Superior temporal gyrus (tissue), 1 donor: ENCODE data around the gene CD101.

Source experiments
- DNase-seq: peaks from one replicate; pipeline ENCODE4 v3.0.0-alpha.2; 2016; ENCODE audit errors: extremely low spot score

CD101 gene

GRCh38 chr1:117015724-117016123, 14.2 kb downstream of the CD101 start:
- no peak for DNase-seq

GRCh38 chr1:117017062-117017461, 15.5 kb downstream of the CD101 start:
- DNase-seq, result peak; percentile 28

DNA sequence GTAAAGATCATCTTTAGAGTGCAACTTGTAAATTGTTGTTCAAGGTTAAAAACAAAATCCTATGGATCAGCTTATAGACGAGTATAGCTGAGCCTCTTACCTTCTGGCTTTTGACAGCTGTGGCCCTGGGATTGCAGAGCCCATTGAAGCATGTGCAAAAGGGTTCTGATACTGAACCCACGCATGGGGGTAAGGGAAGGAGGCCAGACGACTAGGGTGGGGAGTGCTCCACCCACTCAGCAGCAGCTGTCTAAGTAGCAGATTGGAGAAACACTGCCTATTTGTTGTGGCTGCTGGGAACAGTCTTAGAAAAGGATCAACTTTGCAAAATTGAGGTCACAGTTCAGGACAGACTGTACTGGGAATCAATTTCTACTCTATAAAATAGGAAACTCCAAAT, 16.1 kb downstream of the CD101 start:
- peak; percentile 27 for DNase-seq

- peak; percentile 61 for DNase-seq
Observed at GRCh38 chr1:117020526-117021156, 19.1 kb downstream of the CD101 start.

DNA sequence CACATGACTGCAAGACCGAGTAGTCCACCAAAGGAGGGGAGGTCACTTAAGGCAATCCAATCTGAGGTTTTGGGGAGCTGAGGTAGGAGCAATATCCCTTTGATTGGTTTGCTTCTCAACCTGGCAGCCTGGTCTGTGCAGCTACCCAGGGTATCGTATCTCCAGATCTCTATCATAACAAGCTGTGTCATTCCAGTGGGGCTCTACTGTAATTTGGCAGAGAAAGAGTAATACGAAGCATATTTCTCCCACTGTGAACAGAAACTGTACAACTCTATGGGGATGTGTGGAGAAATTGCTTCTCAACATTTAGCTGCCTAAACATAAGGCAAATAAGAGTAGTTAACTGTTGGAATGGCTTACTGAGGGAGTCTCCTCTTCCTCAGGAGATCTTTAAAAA, 20.6 kb downstream of the CD101 start:
- no peak for DNase-seq

GRCh38 chr1:117025568-117025967, 24.0 kb downstream of the CD101 start:
- DNase-seq, result no peak

DNA sequence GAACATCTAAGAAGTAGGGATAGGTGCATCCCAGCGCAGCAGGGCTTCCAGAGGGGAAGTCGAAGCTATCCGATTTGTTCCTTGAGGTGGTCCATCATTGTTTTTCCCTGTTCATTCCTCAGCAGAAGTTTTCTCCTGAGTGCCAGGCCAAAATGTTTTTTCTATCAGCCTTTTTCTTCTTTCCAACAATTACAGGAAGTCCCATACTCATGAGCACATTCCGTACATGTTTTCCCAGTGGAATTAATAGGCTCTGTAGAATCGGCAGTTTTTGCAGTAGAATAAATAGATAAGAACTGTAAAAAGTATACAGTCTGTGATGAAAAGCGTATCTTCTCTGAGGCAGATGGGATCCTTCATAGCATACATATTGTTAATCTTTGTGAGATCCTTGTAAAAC, 24.8 kb downstream of the CD101 start:
- no peak for DNase-seq

DNA sequence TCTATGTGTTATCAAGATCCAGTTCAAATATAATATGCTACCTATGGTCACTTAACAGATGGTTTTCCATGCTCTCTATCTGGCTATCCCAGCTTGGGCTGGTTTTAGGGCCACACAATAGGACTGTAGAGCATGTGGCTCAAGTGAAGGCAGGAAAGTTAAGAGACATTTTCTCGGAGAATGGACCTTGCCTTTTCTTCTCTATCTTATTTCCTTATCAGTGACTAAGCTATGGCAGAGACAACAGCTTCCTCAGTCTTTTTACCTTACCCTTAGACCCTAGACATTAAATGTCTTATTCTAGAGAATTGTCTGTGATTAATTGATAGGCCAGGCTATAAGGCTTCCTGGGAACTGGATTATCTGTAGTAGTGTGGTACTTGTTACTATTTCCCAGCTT, 28.1 kb downstream of the CD101 start:
- no peak for DNase-seq

GRCh38 chr1:117030271-117030877, 28.8 kb downstream of the CD101 start:
- no peak for DNase-seq

GRCh38 chr1:117032266-117032665, 30.7 kb downstream of the CD101 start:
- DNase-seq, result no peak

GRCh38 chr1:117032681-117033539, 31.4 kb downstream of the CD101 start:
- DNase-seq, result peak; percentile 22

DNA sequence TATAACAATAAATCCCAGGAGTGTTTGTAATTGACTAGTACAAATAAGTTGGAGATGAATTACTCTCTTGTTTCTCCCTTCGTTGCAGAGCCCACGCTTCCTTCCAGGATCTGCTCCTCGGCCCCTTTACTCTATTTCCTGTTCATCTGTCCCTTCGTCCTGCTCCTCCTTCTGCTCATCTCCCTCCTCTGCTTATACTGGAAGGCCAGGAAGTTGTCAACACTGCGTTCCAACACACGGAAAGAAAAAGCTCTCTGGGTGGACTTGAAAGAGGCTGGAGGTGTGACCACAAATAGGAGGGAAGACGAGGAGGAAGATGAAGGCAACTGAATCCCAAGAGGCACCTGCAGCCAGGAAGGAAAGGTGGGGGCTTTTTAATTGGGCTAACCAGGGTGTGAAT, 32.2 kb downstream of the CD101 start:
- DNase-seq, result no peak

DNA sequence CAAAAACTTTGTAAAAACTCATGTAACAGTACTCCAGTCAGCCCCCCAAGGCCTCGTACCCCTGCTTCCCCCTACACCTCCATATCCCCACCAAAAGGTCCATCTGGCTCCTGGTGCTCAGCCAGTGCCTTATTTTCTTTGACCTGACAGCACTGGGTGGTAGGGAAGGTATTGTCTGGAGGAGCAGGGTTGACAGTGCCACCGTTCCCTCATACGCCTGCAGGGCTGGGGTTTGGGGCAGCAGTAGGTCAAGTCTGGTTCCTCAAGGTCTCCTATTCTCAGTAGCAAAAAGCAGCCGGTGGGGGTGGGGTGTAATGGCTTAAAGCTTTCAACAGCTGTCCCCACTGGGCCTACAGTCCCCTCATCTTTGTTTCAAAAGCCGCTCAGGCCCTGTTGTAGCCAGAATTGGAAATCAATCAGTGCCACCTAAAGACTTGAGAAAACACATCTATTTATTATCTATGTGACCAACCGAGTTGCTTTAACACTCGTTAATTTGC, 33.3 kb downstream of the CD101 start:
- DNase-seq, result no peak

DNA sequence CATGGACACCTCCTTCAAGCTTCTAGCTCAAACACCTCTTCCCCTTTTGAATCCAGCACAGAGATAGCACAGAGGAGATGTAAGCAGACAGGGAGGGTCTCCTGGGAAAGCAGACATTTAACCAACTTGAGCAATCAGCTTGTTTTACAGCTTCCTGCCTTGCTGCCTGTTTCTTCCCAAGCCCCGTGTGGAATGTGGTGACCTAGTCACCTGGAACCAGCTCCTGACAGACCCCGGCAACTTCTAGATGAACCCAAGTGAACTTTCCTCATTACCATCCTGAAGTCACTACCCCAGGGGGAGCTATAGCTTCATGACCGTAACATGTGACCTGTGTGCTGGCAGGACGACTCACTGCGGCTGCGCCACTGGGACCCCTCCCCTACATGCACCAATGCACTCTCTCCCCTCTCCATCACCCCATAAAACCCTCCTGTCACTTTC, 34.5 kb downstream of the CD101 start:
- no peak for DNase-seq

DNA sequence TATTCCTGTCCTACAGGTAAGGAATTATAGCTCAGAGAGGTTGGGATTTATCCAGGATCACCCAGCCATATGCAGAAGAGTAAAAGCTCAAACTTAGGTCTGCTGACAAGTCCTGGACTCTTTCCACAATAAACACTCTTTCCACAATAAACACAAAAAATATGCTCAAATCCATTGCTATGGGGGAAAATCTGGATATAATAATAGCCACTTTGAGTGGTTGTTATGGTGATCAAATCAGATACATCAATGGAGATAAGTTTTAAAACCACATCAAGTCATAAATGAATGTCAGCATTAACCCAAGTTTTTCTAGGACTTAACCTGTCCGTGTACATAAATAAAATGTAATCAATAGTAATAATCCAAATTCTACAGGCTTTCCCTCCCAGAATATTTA, 36.2 kb downstream of the CD101 start:
- no peak for DNase-seq

GRCh38 chr1:117038236-117038635, 36.7 kb downstream of the CD101 start:
- no peak for DNase-seq

DNA sequence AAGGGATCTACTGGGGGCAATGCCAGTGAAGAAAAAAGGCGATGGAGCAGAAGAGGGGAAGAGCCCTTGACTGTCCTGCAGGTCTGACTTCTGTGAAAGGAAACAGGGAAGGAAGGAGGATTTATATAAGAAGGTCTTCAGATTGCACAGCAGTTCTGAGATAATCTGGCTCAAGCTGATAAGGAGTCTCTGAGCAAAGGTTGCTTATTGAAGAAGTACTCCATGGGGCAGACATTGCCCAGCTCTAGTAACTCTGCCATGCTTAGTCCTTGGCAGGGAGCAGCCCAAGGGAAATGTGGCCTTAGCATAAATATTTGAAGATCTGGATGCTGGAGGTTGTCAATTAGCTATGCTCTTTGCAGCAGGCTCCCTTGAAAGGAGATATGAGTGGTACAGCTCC, 42.7 kb downstream of the CD101 start:
- DNase-seq, result no peak

DNA sequence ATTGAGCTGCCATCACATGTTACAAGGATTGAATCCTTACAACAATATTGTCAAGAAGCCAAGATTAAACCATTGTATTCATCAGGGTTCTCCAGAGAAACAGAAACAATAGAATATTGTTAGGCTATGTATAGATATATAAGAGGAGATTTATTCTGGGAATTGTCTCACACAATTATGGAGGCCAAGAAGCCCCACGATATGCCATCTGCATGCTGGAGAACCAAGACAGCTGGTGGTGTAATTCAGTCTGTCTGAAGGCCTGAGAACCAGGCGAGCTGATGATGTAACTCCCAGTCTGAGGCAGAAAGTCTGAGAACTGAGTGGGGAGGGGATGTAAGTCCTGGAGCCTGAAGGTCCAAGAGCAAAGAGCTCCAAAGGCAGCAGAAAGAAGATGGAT, 44.1 kb downstream of the CD101 start:
- DNase-seq, result no peak

- DNase-seq, result no peak
Observed at GRCh38 chr1:117046781-117047180, 45.2 kb downstream of the CD101 start.

DNA sequence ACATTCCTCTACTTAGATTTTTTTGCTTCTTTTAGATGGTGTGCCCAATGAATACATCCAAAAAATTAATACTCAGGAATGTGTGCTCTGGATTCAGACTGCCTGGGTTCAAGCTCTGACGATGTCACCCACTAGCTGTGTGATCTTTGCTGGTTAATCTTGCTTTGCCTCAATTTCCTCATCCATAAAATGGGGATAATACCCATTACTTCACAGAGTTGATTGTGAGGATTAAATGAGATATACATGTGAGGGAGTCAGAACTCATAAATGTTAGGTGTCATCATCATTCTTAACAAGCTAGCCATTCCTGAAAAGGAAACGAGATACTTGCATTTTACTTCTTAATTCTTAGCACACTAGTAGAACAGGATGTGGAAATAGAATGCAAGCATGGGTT, 45.7 kb downstream of the CD101 start:
- no peak for DNase-seq

- no peak for DNase-seq
Observed at GRCh38 chr1:117049857-117050256, 48.3 kb downstream of the CD101 start.

DNA sequence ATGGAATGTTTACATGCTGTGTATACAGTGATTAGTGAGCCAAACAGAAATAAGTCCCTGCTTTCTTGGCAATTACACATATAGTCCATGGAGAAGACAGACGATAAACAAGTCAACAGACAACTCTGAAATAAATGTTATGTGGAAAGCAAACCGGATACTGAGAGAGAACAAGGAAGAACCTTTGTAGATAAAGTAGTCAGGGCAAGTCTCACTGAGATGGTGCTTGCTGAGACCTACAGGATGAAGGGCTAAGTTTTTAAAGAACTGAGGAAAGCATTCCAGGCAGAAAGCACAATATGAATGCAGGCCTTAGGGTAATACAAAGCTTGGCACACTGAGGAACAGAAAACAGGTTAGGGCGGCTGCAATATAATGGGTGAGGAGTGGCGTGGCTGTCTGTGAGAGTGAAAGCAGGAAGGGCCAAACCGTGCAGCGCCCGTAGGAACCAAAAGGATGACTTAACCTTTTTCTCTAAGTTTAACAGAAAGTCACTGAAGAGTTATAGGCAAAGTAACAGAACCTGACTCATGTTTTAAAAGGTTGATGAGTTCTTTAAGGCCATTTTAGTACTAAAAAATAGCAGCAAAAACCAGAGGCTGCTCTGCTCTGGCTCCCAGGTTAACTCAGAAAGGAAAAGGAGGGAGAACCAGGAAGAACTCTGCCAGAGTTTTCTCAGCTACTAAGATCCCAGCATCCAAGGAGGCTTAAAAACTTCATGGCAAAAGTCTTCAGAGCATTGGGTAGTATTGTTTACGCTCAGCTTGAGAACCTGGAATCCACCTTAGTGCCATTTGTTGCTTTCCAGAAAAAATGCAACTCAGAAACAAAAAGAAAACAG, 49.9 kb downstream of the CD101 start:
- DNase-seq, result no peak
